Type B pancreatic cell (in vitro differentiated cells): Measurements from ENCODE around the gene FAM83F. TPM values are rescaled to one million over a fixed set of nuclear protein-coding genes. Genes with fewer than 3 reads are reported as not detected.

Experiments used
- DNase-seq: peaks from one replicate; pipeline ENCODE4 v3.0.0; 2021; ENCODE audit warnings: mixed read lengths; ENCODE audit not compliant: unreplicated experiment; ENCODE audit errors: extremely low spot score
- H3K27ac Mint-ChIP-seq: 2 replicates; pipeline ENCODE4 v1.8.0; 2021; ENCODE audit warnings: mild to moderate bottlenecking, mixed read lengths
- H3K27me3 Mint-ChIP-seq: 2 replicates; pipeline ENCODE4 v1.8.0; 2021; ENCODE audit warnings: mixed read lengths
- H3K36me3 Mint-ChIP-seq: 2 replicates; pipeline ENCODE4 v1.8.0; 2021; ENCODE audit warnings: mixed read lengths
- H3K4me1 Mint-ChIP-seq: one replicate; pipeline ENCODE4 v1.8.0; 2021; ENCODE audit warnings: mixed read lengths; ENCODE audit not compliant: unreplicated experiment
- H3K4me3 Mint-ChIP-seq: 2 replicates; pipeline ENCODE4 v1.8.0; 2021; ENCODE audit warnings: mild to moderate bottlenecking, mixed read lengths
- H3K9me3 Mint-ChIP-seq: 2 replicates; pipeline ENCODE4 v1.8.0; 2021; ENCODE audit warnings: mixed read lengths
- CTCF ChIP-seq: fragments of 200-600 bp; sonication (generic); conservative IDR thresholded peaks from 2 replicates; pipeline ENCODE4 v1.5.0; 2021; ENCODE audit warnings: antibody characterized with exemption, mild to moderate bottlenecking
- total RNA-seq: library from RNA; stranded (reverse); gene quantifications from 2 replicates; pipeline ENCODE4 v1.2.1, GENCODE V29; 2021; ENCODE audit warnings: low replicate concordance

FAM83F gene
- total RNA-seq, 1 donor from 2014 or later = 12.4 TPM

- H3K27me3 Mint-ChIP-seq = peaks cover 26% of the 10 kb centered on the region
- DNase-seq = no peak
- no peaks in the 10 kb centered on the region for H3K36me3 Mint-ChIP-seq
- no peaks in the 10 kb centered on the region for H3K9me3 Mint-ChIP-seq
- peak overlapping the region; percentile 98 for H3K4me3 Mint-ChIP-seq
- H3K4me1 Mint-ChIP-seq = peaks cover 12% of the 10 kb centered on the region
- H3K27ac Mint-ChIP-seq = peak overlapping the region; percentile 97
- no peak for TF ChIP-seq CTCF
Measured at GRCh38 chr22:40043081-40043480, 48.3 kb downstream of the FAM83F start.

- TF ChIP-seq CTCF = no peak
- DNase-seq = no peak
- Mint-ChIP-seq H3K4me3 (peak overlapping the region; percentile 98), H3K27me3 (peaks cover 26% of the 10 kb centered on the region), H3K4me1 (peaks cover 12% of the 10 kb centered on the region), H3K36me3 (no peaks in the 10 kb centered on the region), H3K27ac (peak overlapping the region; percentile 97), H3K9me3 (no peaks in the 10 kb centered on the region)
Measured at GRCh38 chr22:40043793-40044101, 49.0 kb downstream of the FAM83F start.

- Mint-ChIP-seq H3K9me3 (no peaks in the 10 kb centered on the region), H3K36me3 (no peaks in the 10 kb centered on the region), H3K4me3 (peak overlapping the region; percentile 98), H3K27me3 (peaks cover 24% of the 10 kb centered on the region), H3K27ac (peak overlapping the region; percentile 97), H3K4me1 (peaks cover 12% of the 10 kb centered on the region)
- DNase-seq = peak; percentile 98
- no peak for TF ChIP-seq CTCF
Measured at GRCh38 chr22:40044102-40044869, 49.5 kb downstream of the FAM83F start.

- Mint-ChIP-seq H3K36me3 (no peaks in the 10 kb centered on the region), H3K27ac (peak overlapping the region; percentile 97), H3K27me3 (peaks cover 16% of the 10 kb centered on the region), H3K4me3 (peak overlapping the region; percentile 98), H3K4me1 (peaks cover 7% of the 10 kb centered on the region), H3K9me3 (no peaks in the 10 kb centered on the region)
- no peak for TF ChIP-seq CTCF
- DNase-seq = peak; percentile 74
Measured at GRCh38 chr22:40044870-40045834, 50.4 kb downstream of the FAM83F start.

GRCh38 chr22:40046126-40046525, 51.4 kb downstream of the FAM83F start:
- Mint-ChIP-seq H3K4me3 (peak overlapping the region; percentile 82), H3K36me3 (no peaks in the 10 kb centered on the region), H3K27me3 (peaks cover 15% of the 10 kb centered on the region), H3K9me3 (no peaks in the 10 kb centered on the region), H3K4me1 (peaks cover 13% of the 10 kb centered on the region), H3K27ac (peak overlapping the region; percentile 71)
- no peak for TF ChIP-seq CTCF
- DNase-seq = peak; percentile 18
